HepG2 (cell line): Measurements from ENCODE around the gene PLGRKT. TPM values are rescaled to one million over a fixed set of nuclear protein-coding genes. Genes with fewer than 3 reads are reported as not detected.

ENCODE experiments used
- AKAP8 ChIP-seq: sonication (generic); formaldehyde crosslinking; IDR thresholded peaks from 2 replicates; pipeline ENCODE4 v1.5.1; 2020; ENCODE audit warnings: mild to moderate bottlenecking, missing genetic modification reagents
- CEBPZ ChIP-seq: IDR thresholded peaks from 2 replicates; pipeline ENCODE4 v1.6.1; 2012; ENCODE audit warnings: low read length, improper control_type of control experiment
- GPN1 ChIP-seq: sonication (generic); formaldehyde crosslinking; IDR thresholded peaks from 2 replicates; pipeline ENCODE4 v1.5.1; 2020; ENCODE audit warnings: missing genetic modification reagents, borderline replicate concordance
- HDAC1 ChIP-seq: sonication (generic); formaldehyde crosslinking; IDR thresholded peaks from 2 replicates; pipeline ENCODE4 v1.5.1; 2020; ENCODE audit warnings: mild to moderate bottlenecking, missing genetic modification reagents
- HNRNPLL ChIP-seq: fragments of 200-400 bp; formaldehyde crosslinking; IDR thresholded peaks from 2 replicates; pipeline ENCODE4 v1.6.1; 2017; ENCODE audit warnings: mild to moderate bottlenecking, low read depth, low read length; ENCODE audit not compliant: poor library complexity, severe bottlenecking
- KDM6A ChIP-seq: IDR thresholded peaks from 2 replicates; pipeline ENCODE4 v1.6.1; 2016; ENCODE audit warnings: low read depth
- MXI1 ChIP-seq: IDR thresholded peaks from 3 replicates; pipeline ENCODE4 v1.6.1; 2012; ENCODE audit warnings: low read depth, low read length, inconsistent platforms, borderline replicate concordance
- NFKB2 ChIP-seq: sonication (generic); formaldehyde crosslinking; IDR thresholded peaks from 2 replicates; pipeline ENCODE4 v1.4.0; 2020; ENCODE audit warnings: missing genetic modification reagents, borderline replicate concordance
- NR0B2 ChIP-seq: sonication (generic); formaldehyde crosslinking; IDR thresholded peaks from 2 replicates; pipeline ENCODE4 v1.4.0; 2020; ENCODE audit warnings: mild to moderate bottlenecking, missing genetic modification reagents
- RELA ChIP-seq: sonication (generic); formaldehyde crosslinking; IDR thresholded peaks from 2 replicates; pipeline ENCODE4 v1.4.0; 2020; ENCODE audit warnings: missing genetic modification reagents
- SALL1 ChIP-seq: sonication (generic); formaldehyde crosslinking; IDR thresholded peaks from 2 replicates; pipeline ENCODE4 v1.8.0; 2022; ENCODE audit warnings: mild to moderate bottlenecking, missing genetic modification reagents
- SIN3B ChIP-seq: fragments of 150-350 bp; IDR thresholded peaks from 2 replicates; pipeline ENCODE4 v1.6.1; 2014; ENCODE audit warnings: low read length
- TARDBP ChIP-seq: sonication (generic); formaldehyde crosslinking; IDR thresholded peaks from 2 replicates; pipeline ENCODE4 v1.8.0; 2022; ENCODE audit warnings: mild to moderate bottlenecking, missing genetic modification reagents
- TEF ChIP-seq: sonication (generic); formaldehyde crosslinking; IDR thresholded peaks from 2 replicates; pipeline ENCODE4 v1.5.0; 2020; ENCODE audit warnings: missing genetic modification reagents
- THAP11 ChIP-seq: IDR thresholded peaks from 2 replicates; pipeline ENCODE4 v1.6.1; 2016; ENCODE audit warnings: missing biosample characterization, missing genetic modification reagents
- THAP7 ChIP-seq: sonication (generic); formaldehyde crosslinking; IDR thresholded peaks from 2 replicates; pipeline ENCODE4 v1.8.1; 2023; ENCODE audit warnings: mild to moderate bottlenecking, missing genetic modification reagents
- XRCC5 ChIP-seq: fragments of 200-400 bp; formaldehyde crosslinking; optimal IDR thresholded peaks from 2 replicates; pipeline ENCODE3; 2017; ENCODE audit warnings: mild to moderate bottlenecking, low read length
- ZC3H13 ChIP-seq: sonication (generic); formaldehyde crosslinking; IDR thresholded peaks from 2 replicates; pipeline ENCODE4 v1.8.1; 2023; ENCODE audit warnings: mild to moderate bottlenecking, missing genetic modification reagents, moderate library complexity
- ZNF12 ChIP-seq: sonication (generic); formaldehyde crosslinking; IDR thresholded peaks from 2 replicates; pipeline ENCODE4 v1.5.0; 2020; ENCODE audit warnings: missing genetic modification reagents
- ZNF17 ChIP-seq: sonication (generic); formaldehyde crosslinking; IDR thresholded peaks from 2 replicates; pipeline ENCODE4 v1.5.0; 2020; ENCODE audit warnings: mild to moderate bottlenecking, missing genetic modification reagents
- ZSCAN5A ChIP-seq: sonication (generic); formaldehyde crosslinking; IDR thresholded peaks from 2 replicates; pipeline ENCODE4 v1.8.0; 2022; ENCODE audit warnings: mild to moderate bottlenecking, missing genetic modification reagents, borderline replicate concordance
- polyA plus RNA-seq, 8 experiments: library from polyadenylated mRNA; depleted of rRNA in 3 of 8; stranded (reverse) in 7 of 8; unstranded in 1 of 8; fragments of >200 nt; fragmentation: Illumina TruSeq in 4 of 8; extraction: Trizol in 4 of 8; gene quantifications; 2 replicates each; pipeline versions ENCODE4 v1.2.1 to v1.2.3, GENCODE V29; 2011 to 2016; ENCODE audit warnings: low read depth in 4 of 8, missing spikeins in 1 of 8, mixed read lengths in 1 of 8; ENCODE audit not compliant: insufficient read depth in 1 of 8
- total RNA-seq, 5 experiments: library from RNA; depleted of rRNA; stranded (reverse); fragments of >200 nt; fragmentation: Illumina TruSeq; extraction: Trizol; gene quantifications; 2 replicates each; pipeline ENCODE4 v1.2.3, GENCODE V29; 2016; ENCODE audit warnings: low read depth in 1 of 5

PLGRKT gene
- total and polyA plus RNA-seq, 2 of the 13 experiments (the other 11 are each of a cell fraction or from before 2014, with no cell fraction given): 5.0 to 15.8 TPM

GRCh38 chr9:5437254-5438216 lies at the start of gene PLGRKT (continued):
- TF ChIP-seq SALL1 (peak; percentile 75; the same call in 1 of the 2 replicates), XRCC5 (peak; percentile 41), NFKB2 (peak; percentile 90; the same call in 1 of the 2 replicates), TEF (CRISPR knock-in tag) (no peak), HNRNPLL (peak; percentile 99), AKAP8 (CRISPR knock-in tag) (no peak), SIN3B (peak; percentile 85), ZSCAN5A (peak; percentile 85; the same call in 1 of the 2 replicates), THAP7 (CRISPR knock-in tag) (no peak), MXI1 (peak; percentile 82; the same call in 1 of the 3 replicates), ZC3H13 (CRISPR knock-in tag) (no peak), CEBPZ (no peak), HDAC1 (CRISPR knock-in tag) (peak; percentile 84), GPN1 (CRISPR knock-in tag) (no peak), ZNF17 (CRISPR knock-in tag) (no peak), THAP11 (CRISPR knock-in tag) (peak; percentile 85), NR0B2 (0 out of 2 replicates have a peak, but pooled peaks have one; percentile 53), ZNF12 (CRISPR knock-in tag) (0 out of 2 replicates have a peak, but pooled peaks have one; percentile 17), KDM6A (CRISPR knock-in tag) (no peak), TARDBP (peak; percentile 65; the same call in 1 of the 2 replicates), RELA (CRISPR knock-in tag) (no peak)
